Choroid plexus epithelial cell (primary cell): Measurements from ENCODE around the gene SYTL3.
A peak's percentile ranks its signal among the peaks of the same experiment; 100 is the strongest.
"Not testable (repeated sequence)": the region's sequence is repeated elsewhere in the genome, so short reads cannot be mapped to it uniquely, and the experiment has no call there.

Experiments
- DNase-seq: peaks from one replicate; pipeline ENCODE4 v3.0.0-alpha.2; 2010; ENCODE audit warnings: low read depth
- H3K4me3 ChIP-seq: 2 replicates; pipeline ENCODE4 v1.5.1; 2011; ENCODE audit warnings: low read depth, mild to moderate bottlenecking, control low read depth, low read length, moderate library complexity
- TF ChIP-seq, protein P1 (sequence below): conservative IDR thresholded peaks from 2 replicates; pipeline ENCODE4 v1.5.1; 2011; ENCODE audit warnings: low read depth, mild to moderate bottlenecking, control low read depth, inconsistent platforms, low read length, moderate library complexity

SYTL3 gene

DNA sequence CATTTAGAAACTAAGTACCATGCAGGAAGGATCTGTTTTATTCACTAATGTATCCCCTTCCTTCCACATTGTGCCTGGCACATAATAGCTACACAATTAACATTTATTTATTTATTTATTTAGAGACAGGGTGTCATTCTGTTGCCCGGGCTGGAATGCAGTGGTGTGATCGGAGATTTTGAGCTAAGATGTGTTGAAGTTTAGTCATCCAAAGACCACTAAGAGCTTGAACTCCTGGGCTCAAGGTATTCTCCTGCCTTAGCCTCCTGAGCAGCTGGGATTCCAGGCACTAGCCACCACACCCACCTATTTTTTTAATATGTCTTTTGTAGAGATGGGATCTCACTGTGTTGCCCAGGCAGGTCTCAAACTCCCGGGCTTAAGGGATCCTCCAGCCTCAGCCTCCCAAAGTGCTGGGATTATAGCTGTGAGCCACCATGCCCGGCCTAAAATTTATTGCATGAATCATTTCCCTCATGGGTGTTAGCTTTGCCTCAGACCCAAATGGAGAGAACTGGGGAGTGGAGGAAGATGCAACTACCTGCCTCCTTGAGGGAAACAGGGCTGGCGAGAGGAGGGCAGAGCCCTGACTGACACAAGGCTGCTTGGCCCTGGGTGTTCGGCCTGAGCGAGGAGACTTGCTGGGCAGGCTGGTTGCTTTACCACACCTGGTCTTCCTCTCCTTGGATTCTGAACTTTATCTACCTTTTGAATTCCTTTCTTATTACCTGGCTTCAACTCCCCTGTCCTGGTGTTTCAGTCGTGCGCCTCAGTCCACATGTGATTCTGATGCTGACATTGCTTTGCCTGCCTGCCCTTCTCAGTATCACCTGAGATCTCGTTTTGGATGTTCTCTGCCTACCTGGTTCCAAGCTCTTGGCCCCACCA lies 3.6 kb upstream of the SYTL3 start:
- TF ChIP-seq, protein P1, sequence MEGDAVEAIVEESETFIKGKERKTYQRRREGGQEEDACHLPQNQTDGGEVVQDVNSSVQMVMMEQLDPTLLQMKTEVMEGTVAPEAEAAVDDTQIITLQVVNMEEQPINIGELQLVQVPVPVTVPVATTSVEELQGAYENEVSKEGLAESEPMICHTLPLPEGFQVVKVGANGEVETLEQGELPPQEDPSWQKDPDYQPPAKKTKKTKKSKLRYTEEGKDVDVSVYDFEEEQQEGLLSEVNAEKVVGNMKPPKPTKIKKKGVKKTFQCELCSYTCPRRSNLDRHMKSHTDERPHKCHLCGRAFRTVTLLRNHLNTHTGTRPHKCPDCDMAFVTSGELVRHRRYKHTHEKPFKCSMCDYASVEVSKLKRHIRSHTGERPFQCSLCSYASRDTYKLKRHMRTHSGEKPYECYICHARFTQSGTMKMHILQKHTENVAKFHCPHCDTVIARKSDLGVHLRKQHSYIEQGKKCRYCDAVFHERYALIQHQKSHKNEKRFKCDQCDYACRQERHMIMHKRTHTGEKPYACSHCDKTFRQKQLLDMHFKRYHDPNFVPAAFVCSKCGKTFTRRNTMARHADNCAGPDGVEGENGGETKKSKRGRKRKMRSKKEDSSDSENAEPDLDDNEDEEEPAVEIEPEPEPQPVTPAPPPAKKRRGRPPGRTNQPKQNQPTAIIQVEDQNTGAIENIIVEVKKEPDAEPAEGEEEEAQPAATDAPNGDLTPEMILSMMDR, result no peak
- H3K4me3 ChIP-seq, result no peak overlapping the region
- no peak for DNase-seq

DNA sequence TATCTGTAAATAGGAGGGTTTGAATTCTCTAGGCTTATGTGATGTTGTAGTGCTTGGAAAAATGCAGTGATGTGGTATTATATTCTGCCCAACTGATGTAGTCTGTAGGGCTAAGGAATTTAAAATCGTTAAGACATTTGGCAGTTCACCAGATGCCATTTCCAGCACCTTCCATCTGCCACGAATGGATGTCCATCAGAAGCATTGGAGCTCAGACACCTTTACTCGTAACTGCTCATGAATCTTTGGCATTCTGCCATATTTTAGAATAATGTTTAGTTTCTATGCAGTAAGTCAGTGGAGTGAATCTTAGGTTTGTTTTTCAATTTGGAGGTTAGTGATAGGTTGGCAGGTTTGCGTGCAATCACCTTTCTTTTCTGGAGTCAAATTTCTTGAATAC lies 2.4 kb upstream of the SYTL3 start:
- TF ChIP-seq, protein P1, result no peak
- no peak for DNase-seq
- no peak overlapping the region for H3K4me3 ChIP-seq

DNA sequence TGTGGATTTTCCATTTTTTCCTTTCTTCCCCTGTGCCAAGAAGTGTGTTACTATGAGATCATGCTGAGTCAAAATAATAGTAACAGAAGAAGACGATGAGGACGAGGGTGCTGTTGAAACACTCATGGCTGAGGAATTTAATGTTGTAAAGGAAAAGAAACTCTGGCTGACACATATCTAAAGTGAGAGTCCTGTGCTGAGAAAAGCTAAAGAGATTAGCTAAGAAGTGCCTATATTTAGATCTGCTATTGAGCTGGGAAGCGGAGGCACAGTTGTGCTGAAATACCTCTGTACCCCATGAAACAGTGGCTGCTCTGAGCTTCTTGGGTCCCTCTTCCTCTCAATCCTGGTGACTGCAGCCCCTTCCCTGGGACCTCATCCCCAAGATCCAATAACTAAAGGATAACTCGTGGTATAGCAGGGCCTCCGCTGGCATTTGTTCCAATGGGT lies 1.1 kb upstream of the SYTL3 start:
- DNase-seq, result peak; percentile 94
- H3K4me3 ChIP-seq, result no peak overlapping the region
- TF ChIP-seq, protein P1, result no peak

GRCh38 chr6:158651981-158652737 lies 2.3 kb downstream of the SYTL3 start:
- not testable (repeated sequence) for DNase-seq, H3K4me3 ChIP-seq

GRCh38 chr6:158653577-158654354 lies 3.9 kb downstream of the SYTL3 start:
- H3K4me3 ChIP-seq, result no peak overlapping the region

DNA sequence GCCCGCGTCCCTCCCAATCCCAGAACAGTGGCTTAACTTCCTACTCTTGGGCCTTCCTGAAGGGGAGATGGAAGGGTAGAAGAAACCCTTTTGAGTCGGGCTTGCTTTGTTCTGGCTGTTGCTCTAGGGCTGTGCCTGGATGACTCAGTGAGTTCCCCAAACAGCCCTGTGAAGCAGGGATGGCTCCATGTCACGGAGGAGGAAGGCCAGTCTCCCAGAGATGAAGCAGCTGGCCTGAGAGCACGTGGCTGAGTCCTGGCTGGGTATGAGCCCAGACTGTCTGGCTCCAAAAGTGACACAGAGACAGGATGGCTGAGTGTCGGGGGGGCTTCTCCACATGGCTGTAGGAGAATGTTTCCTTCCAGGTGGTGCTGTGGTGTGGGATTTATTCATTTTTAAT lies 4.6 kb downstream of the SYTL3 start:
- no peak overlapping the region for H3K4me3 ChIP-seq
- peak; percentile 66 for DNase-seq
- TF ChIP-seq, protein P1, result no peak

More at GRCh38 chr6:158653577-158654354, 3.9 kb downstream of the SYTL3 start:
- DNase-seq, result no peak
- TF ChIP-seq, protein P1, result no peak

DNA sequence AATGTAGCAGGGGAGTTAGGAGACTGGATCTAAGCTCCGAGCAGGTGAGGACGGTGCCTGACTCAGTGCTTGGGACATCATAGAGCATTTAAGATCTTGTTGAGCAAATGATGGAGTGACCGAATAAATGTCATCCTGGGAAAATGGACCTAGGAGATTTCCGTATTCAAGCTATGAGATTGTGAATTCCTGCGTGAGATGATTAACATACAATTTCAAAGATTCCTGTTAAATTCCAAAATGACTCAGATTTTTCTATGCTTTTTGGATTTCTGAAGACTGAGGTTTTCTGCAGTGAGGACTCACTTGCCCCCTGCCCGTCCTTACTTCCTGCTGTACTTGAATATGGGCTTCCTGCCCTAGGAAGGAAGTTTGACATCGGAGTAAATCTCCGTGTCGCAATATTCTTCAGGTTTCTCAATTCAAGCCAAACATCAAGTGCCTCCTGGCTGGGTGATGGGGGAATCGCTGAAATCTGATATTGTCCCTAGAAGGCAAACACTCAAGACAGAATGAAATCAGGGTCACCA lies 5.2 kb downstream of the SYTL3 start:
- H3K4me3 ChIP-seq, result no peak overlapping the region
- DNase-seq, result peak; percentile 72
- TF ChIP-seq, protein P1, result peak; percentile 18
